NCI-H2081 (cell line): ENCODE measurements around the gene KANSL3.
A peak's percentile ranks its signal among the peaks of the same experiment; 100 is the strongest.
"Not testable (repeated sequence)": the region's sequence is repeated elsewhere in the genome, so short reads cannot be mapped to it uniquely, and the experiment has no call there.

Source experiments
- DNase-seq, 2 experiments: peaks; one replicate each; lab custom pipeline; 2025; lab: John Stamatoyannopoulos, UW

Gene KANSL3

DNA sequence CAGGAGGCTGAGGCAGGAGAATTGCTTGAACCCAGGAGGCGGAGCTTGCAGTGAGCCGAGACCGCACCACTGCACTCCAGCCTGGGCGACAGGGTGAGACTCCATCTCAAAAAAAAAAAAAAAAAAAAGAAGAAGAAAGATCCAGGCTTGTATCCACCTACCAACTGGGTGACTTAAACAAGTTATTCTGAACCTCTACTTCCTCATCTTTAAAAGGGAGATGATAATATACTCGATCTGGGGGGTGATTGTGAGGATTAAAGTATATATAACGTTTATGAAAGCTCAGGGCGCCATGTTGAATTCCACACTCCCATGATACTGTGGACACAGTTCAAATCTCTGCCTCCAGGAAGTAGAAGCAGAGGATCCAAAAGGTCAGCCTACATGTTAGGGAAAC is 16.7 kb upstream of the KANSL3 start:
- DNase-seq, result not testable (repeated sequence)

DNA sequence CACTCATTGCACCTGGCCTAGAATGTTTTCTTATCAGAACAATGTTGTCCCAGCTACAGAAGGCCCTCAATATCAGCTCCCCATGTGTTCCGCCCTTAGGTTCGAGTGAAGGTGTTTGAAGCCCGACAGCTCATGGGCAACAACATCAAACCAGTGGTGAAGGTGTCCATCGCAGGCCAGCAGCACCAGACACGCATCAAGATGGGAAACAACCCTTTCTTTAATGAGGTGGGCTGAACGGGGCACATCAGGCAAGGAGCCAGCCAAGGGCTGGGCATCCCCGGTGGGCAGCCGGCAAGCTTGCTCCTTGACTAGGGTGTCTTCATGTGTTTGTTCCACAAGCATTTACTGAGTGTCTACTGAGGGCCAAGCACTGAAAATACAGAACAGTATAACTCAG is 13.7 kb upstream of the KANSL3 start:
- no peak for DNase-seq

DNA sequence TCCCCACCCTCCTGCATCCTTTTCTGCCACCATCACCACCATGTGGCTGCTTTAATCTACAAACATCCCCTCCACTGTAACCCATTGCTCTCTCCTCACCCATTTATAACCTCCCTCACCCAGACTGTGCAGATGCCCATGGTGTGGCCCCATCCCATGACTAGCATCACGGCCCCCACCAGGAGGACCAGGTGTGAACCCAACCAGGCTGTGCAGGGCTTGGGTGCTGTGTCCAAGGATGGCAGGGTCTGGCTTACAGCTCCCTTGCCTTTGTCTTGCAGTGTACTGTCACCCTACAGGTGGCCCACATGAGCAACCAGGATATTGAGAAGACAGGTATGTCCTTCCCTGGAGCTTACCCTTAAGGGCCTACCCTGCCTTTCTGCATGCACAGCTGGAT is 11.2 kb upstream of the KANSL3 start:
- no peak for DNase-seq

DNA sequence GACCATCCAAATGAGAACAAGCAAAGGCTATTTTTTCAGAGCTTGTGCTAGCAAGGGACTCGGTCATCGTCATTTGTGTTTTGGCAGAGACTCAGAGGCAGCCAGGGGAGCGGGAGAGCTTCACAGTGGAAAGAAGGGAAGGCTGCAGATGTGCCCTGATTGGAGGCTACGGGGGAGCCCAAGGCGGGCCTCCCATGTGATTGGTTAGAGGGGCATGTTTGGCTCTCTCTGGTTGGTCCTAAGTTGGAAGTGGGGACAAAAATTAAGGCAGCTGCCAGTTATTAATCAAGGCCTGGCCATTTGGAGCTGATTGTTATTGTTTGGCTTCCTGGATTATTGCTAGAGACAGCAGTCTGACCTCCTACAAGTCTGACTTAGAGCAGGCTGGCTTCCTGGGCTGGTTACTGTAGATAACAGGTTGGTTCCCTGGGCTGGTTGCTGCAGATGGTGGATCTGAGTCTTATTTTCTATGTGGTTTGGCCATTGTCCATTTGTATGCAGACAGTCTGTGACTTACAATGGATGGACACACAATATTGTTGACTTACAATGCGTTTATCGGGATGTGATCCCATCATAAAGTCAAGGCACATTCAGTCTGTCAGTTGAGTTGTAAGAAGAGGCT is 10.3 kb upstream of the KANSL3 start:
- DNase-seq, result no peak

DNA sequence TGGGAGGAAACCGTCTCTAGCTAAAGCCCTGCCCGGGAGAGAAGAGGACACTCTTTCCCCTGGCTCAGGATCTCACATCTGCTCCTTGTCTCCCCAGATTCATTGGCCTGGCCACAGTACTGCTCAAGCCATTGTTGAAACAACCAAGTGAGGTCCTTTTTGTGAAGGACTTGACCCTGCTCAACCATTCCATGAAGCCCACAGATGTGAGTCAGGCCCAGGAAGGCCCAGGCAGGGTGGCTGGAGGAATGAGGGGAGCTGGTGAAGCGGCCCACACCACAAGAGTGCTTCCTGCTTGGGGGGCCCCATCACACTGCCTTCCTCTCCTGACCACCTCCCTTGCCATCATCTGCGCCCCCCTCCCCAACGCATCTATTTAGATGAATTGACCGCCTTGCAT is 9.6 kb upstream of the KANSL3 start:
- DNase-seq, result no peak

DNA sequence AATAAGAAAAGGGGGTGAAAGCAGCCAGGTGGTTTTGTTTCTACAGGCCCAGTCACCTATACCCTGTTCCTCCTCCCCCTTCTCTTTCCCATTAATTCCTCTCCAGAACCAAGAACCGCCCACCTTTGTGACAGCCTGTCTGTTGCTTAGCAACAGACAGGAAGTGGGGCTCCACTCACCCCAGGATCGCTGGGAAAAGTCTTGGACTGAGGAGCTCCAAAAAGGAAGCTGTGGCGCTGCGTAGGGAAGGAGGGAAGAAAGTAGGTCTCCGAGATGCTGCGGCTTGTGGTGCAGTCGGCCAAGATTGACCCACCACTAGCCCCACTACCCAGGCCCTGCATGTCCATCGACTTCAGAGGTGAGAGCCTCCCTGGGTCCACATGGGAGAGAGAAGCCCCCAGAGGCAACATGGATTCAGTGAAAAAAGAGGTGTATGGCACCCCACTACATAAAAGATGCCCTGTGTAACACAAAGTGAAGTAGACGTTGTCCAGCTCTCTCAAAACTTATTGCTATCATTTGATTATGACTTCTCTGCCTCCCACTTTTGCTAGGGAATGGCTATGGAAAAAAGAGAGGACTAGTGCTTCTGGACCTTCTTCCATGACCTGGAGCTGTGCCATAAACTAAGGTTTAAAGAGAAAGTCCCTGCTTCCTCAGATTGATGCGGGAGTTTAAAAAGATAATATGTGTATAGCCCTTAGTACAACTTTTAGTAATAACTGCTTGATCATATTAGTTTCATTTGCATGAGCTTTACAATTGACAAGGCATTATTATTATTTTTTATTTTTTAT is 4.7 kb upstream of the KANSL3 start, which contains the start of gene FER1L5:
Gene FER1L5 (plus strand): TSS at position 201 of the 797 bp plus-strand sequence. CDS start 73 bp downstream, at position 274.
- DNase-seq, result peak in 1 of 2 experiments; percentile 12

DNA sequence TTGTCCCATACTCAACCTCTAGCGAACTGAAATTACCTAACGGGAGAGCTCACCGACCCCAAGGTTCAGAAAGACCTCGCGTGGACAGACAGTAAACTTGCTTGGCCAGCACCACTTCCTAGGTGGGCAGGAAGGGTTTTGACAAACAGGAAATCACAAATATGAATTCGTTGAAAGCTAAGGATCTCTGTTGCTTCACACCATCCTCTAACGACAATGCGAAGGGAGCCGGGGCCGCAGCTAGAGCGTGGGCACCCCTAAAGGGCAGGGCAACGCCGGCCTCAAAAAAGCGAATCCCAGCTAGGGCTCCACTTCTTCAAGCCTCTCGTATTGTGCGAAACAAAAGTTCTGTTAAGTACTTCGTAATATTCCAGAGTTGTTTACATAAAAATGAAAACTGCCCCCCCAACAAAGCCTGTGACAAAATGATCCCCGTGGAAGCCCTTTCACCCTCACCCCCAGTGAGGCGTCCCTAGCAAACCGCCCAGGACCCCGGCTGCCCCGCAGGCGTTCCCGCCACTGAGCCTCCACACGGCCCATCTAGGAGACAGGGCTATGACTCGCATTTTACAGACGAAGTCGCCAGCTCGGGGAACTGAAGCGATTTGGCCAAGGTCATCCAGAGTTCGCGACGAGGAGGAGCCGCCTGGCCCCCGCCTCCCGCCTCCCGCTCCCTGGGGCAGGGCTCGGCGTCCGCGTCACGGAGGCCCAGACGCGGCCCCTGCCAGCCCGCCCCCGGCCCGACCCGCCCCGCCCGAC is 548 bp downstream of the KANSL3 start:
- peak; percentile 60 to 62 for DNase-seq

DNA sequence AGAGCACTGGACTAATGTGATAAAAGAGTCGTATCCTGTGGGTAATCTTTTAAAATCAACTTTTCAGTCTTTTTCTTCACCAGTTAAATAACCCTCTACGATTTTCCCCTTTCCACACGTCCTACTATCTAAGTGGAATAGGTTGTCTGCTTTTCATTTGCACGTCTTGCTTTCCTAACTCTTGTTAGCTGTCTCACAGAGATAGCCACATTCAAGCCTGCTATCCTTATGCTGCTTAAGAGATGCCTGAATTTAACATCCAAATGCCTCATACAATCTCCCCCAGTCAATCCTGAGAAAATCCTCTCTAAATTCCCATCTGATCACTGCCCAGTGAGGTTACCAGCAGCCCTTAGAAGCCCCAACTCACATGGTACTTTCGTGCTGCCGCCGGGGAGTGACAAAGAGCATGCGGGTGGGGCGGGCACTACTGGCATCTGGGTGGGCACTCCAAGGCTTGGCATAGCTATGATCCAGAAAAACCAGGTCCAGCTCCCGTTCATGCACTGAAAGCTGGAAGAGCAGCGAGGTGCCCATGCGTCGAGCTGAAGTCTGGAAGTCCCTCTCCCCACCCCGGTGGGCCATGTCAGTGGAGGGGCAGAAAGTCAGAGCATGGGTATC is 1.5 kb downstream of the KANSL3 start:
- DNase-seq, result no peak

DNA sequence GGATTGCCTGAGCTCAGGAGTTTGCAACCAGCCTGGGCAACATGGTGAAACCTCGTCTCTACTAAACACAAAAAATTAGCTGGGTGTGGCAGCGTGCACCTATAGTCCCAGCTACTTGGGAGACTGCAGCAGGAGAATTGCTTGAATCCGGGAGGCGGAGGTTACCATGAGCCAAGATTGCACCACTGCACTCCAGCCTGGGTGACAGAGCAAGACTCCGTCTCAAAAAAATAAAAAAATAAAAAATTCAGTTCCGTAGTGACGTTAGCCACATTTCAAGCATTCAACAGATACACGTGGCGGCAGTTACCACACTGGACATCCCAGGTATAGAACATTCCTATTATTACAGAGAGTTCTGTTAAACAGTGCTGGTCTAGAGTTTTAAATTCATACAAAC is 4.5 kb downstream of the KANSL3 start:
- no peak for DNase-seq

DNA sequence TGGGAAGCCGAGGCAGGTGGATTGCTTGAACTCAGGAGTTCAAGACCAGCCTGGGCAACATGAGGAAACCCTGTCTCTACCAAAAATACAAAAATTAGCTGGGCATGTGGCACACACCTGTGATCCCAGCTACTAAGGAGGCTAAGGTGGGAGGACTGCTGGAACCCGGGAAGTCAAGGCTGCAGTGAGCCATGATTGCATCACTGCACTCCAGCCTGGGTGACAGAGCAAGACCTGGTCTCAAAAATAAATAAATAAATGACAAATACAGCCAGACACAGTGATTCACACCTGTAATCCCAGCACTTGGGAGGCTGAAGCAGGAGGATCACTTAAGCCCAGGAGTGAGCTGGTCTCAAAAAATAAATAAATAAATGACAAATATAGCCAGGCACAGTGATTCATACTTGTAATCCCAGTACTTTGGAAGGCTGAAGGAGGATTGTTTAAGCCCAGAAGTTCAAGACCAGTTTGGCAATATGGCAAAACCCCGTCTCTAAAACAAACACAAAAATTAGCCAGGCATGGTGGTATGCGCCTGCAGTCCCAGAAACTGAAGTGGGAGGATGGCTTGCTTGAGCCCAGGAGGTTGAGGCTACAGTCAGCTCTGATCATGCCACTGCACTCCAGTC is 6.2 kb downstream of the KANSL3 start:
- DNase-seq, result no peak

DNA sequence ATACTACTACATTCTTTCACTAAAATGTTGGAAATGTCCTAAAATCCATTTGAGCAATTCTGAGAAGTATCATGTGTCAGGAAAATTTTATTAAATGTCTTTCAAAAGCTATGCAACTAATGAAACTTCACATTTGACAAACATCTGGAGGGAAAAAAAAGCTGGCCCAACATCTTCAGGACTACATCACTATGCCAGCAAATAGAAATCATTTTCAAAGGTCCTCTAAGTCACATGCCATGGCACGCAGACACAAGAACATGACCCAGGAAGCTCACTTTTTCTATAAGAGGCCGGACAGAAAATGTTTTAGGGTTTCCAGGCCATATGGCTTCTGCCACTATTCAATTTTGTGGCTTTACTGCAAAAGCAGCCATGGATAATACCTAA is 11.6 kb downstream of the KANSL3 start:
- DNase-seq, result no peak

DNA sequence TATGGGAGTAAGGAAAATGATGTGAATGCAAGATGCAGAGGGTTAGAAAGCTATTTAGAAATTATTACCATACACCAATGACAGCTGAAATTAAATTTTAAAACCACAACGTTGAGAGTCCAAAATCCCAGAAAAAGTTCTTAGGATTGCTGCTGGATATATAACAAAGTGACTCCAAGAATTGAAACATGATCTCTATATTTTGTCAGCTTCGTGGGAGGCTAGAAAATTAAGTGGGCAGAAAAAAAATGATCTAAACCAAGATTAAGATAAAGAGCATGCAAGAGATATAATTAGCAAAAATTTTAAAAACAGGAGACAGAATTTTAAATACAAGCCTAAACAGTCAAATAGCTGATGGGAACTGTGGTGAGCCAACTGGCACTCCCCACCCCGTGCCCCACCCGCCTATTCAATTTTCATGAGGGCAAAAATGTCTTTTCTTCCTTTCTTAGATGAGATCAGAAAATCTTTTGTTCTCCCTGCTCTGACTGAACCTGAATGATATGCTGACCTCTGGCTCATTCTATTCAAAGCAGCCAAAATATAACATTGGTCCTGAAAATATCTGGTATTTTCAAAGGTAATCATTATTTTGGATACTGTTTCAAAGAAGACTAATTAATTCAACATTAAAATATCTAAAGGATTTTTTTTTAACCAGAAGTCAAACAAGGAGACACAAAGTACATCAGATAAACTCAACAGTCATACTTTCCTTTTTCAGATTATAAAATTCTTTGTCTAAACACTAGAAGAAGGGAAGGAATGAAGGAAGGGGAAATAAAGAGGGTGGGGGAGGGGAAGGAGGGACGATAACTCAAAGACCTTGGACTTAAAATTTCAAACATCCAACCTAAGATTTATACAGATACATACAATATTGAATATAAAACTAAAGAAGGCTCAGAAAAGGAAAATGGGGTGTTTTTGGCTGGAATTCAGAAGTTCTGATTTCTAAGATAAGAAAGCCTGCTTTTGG is 12.2 kb downstream of the KANSL3 start:
- DNase-seq, result no peak

DNA sequence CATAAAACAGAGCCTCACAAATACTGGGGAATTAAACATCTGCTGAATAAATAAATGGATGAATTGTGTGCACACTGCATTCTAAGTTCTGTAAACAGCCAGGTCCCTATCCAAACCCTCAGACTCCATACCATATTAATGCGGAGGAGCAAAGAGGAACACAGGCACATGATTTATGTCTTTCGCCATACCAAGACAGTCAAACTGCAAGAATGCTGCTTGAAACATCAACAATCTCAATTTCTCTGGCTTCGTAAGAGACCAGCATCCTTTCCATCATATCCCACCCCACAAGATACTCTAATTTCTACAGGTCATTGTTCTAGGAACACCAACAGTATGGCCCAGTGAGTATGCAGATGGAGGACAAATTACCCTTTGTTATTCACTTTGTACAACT is 15.0 kb downstream of the KANSL3 start:
- DNase-seq, result no peak

DNA sequence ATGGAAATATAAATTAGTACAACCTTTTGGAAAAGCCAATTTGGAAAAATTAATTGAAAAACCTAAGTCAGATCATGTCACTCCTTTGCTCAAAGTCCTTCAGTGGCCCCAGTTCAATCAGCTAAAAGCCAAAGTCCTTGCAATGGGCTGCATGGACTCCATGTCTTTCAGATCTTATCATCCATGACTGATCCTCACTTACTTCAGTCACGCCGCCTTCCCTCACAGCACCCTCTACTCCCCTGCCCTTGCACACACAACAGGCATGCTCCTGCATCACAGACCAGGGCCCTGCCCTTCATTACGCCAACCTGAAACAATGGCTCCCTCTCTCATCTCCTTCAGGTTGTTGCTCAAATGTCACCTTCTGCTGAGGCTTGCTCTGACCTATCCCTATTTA is 15.6 kb downstream of the KANSL3 start:
- no peak for DNase-seq

DNA sequence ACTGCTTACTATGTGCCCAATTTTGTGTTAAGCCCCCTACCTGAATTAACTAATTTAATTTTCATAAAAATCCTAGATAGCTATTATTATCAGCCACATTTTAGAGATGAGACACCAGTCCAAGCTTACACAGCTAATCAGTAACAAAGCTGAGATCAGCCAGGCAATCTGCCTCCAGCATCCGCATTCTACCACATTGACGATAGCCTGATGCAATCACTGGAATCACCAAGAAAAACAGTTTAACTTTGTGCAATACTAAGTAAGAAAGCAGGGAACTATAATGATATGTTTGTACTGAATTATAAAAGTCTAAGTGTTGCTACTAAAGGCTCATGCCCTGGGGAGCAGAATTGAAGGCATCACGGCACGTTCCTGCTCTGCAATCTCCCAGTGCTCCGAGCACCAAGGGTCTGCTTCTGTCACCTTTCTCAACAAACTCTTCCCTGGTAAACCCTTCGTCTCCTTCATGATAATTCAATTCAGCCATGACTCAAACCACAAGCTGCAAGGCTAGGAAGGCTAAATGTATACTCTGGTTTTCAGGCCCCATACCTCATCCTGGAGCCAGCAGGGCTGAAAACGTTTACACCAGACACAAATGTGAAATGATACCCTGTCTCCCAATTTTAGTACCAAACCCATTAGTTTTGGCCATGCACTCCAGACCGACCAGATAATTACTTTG is 19.4 kb downstream of the KANSL3 start:
- DNase-seq, result no peak

DNA sequence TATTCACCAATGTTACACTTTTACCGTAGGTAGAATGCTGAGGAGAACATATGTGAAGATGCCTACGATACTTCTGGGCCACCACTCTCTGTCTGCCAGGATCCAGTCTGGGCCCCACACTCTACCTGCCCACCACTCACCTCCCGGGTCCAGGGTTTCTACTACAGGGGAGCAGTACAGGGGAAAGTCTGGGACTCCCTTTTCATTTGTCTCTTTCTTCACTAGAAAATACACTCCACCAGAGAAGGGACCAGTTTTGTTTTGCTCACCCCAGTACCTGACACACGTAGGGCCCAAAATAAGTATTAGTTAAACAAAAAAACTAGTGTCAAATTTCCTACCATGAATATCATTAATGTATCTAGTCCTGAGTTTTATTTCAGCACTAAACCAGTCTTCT is 21.1 kb downstream of the KANSL3 start:
- no peak for DNase-seq

DNA sequence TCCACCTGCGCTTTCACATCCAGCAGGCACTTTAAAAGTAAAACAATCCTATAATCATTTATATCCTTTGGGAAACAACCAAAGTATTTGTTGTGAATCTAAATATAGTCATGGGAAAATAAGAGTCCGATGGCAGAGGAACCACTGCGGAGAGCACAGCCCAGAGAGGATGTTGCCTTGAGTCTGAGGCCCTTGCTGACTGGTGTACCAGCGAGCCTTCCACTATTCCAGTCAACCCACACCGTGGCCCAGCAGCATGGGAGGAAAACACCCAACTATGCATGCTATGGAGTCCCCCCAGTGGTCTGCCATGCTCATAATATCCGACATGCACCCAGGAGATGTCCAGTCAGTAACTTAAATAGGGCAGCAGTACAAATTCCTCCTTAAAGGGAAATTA is 21.6 kb downstream of the KANSL3 start:
- DNase-seq, result no peak

DNA sequence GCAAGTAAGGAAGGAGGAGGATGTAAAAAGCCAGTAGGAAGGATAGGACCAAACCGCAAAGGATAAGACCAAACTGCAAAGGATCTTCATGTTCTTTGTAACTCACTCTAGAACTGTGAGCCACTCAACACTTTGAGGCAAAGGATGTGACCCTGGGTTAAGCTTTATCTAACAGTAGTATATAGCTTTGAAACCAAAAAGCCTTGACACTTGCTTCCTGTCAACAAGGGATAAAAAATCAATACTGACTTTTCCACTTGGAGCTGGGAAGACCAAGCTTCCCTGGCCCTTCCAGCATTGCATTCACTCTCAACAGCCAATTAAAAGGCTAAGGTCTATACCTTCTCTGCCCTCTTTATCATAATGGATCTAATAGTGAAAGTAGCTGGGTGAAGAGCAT is 22.0 kb downstream of the KANSL3 start:
- DNase-seq, result no peak

DNA sequence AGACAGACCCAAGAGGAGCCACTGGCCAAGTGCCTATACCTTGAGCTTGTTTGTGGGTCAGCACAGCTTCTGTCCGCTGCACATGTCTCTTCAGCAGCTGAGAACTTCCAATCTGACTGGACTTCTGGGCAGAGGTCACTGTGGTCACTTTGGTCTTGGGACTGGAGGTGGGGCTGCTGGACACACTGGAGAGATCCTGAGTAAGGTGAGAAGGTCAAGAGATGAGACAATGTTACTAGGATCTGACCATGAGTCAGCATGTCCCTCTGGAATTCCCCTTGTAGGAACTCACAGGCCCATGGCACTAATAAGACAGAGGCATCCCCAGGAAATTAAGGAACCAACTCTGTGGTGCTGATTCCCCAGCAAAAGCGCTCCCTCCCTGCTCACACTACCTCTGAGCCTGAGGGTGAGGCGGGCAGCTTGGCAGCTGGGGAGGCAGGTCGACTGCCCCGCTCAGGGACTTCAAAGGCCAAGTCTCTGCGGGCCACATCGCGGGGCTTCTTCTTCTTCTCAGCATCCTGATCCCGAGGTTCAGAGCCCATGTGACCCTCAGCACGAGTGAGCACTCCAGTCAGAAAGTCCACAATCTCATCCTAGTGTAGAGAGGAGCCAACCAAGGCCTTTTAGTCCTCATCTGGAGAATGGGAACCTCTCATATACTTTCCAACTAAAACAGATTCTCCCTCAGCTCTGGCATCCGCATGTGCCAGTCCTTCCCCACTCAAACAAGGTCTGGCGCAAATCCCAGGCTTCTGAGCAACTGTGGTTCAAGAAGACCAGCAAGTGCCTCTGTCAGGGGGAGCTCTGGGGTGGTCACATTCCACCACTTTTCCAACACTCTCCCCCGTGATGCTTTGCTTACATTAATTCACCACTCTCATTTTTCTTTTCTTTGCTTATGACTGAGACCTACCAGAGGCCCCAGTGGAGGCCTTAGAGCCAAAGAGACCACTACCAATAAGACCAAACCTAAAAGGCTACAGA is 29.4 kb downstream of the KANSL3 start:
- no peak for DNase-seq
